ENCODE results near the gene RANGAP1. TPM values are rescaled to one million over a fixed set of nuclear protein-coding genes. Genes with fewer than 3 reads are reported as not detected.

Gene RANGAP1
- total and polyA plus RNA-seq, 5 donors: 26.0 to 38.5 (median 30.2) TPM

- Histone ChIP-seq H3K9me3 (ENCODE audit: control insufficient read depth, low read length) (no peaks in the 10 kb centered on the region), H3K4me3 (ENCODE audit: low read length) (no peak overlapping the region), H3K4me1 (ENCODE audit: control insufficient read depth, insufficient read depth, low read length) (peaks cover 1% of the 10 kb centered on the region), H3K27me3 (ENCODE audit: control insufficient read depth, insufficient read depth) (no peaks in the 10 kb centered on the region), H3K27ac (ENCODE audit: low read length) (no peak overlapping the region)
- DNase-seq: no peak
- WGBS: 72% methylated on average over 6 of the region's 6 CpGs
- intact Hi-C loops (cut with DNase I): no loop called here
- no peak for ATAC-seq
Measured at GRCh38 chr22:41243361-41243760, 42.6 kb downstream of the RANGAP1 start.

- no peak overlapping the region for H3K27ac ChIP-seq (ENCODE audit: low read length)
- WGBS: 93% methylated on average over 18 of the region's 18 CpGs
- H3K4me3 ChIP-seq (ENCODE audit: low read length): no peak overlapping the region
- no peak for ATAC-seq
- intact Hi-C loops (cut with DNase I): no loop called here
- no peaks in the 10 kb centered on the region for H3K27me3 ChIP-seq (ENCODE audit: control insufficient read depth, insufficient read depth)
- H3K9me3 ChIP-seq (ENCODE audit: control insufficient read depth, low read length): no peaks in the 10 kb centered on the region
- DNase-seq: no peak
- H3K4me1 ChIP-seq (ENCODE audit: control insufficient read depth, insufficient read depth, low read length): peaks cover 2% of the 10 kb centered on the region
Measured at GRCh38 chr22:41242396-41243117, 43.4 kb downstream of the RANGAP1 start.

DNA sequence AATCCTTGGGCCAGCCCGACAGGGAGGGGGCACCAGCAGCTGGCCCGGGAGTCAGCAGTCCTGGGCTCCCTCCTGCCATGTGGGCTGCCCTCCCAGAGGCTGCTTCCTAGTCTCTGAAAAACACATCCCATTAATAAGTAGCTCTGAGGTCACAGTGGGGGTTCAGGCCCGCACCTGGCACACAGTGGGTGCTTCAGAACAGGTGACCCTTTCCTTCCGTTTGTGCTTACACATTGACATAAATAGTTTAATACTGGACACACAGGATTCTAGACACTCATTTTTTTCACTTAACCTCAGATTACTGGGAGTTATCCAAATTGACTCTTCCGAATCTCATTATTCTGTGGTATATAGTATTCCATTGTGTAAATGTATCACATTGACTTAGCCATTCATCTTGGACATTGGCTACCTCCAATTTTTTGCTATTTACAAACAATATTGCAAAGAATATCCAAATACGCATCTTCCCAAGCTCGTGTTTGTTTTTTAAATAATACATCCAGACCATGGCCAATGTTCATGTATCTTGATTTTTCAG, 44.8 kb downstream of the RANGAP1 start:
- 92% methylated on average over 7 of the region's 7 CpGs for WGBS
- Histone ChIP-seq H3K4me3 (ENCODE audit: low read length) (no peak overlapping the region), H3K27ac (ENCODE audit: low read length) (no peak overlapping the region), H3K4me1 (ENCODE audit: control insufficient read depth, insufficient read depth, low read length) (peaks cover 2% of the 10 kb centered on the region), H3K9me3 (ENCODE audit: control insufficient read depth, low read length) (no peaks in the 10 kb centered on the region), H3K27me3 (ENCODE audit: control insufficient read depth, insufficient read depth) (no peaks in the 10 kb centered on the region)
- DNase-seq (no peak), ATAC-seq (no peak)
- intact Hi-C loops (cut with DNase I): no loop called here

- 67% methylated on average over 24 of the region's 24 CpGs for WGBS
- Histone ChIP-seq H3K27ac (ENCODE audit: low read length) (no peak within 1 kb of the TSS), H3K4me3 (ENCODE audit: low read length) (no peak within 1 kb of the TSS), H3K4me1 (ENCODE audit: control insufficient read depth, insufficient read depth, low read length) (peaks cover 2% of the 10 kb centered on the region), H3K9me3 (ENCODE audit: control insufficient read depth, low read length) (no peaks in the 10 kb centered on the region), H3K27me3 (ENCODE audit: control insufficient read depth, insufficient read depth) (no peaks in the 10 kb centered on the region)
- intact Hi-C loops (cut with DNase I): no loop called here
- ATAC-seq (peak in 1 of 2 donors; percentile 5), DNase-seq (peak in 2 of 3 donors; percentile 69 to 72)
Measured at GRCh38 chr22:41240377-41241132, 45.4 kb downstream of the RANGAP1 start, which contains the start of gene CHADL. Gene CHADL (minus strand): TSS chr22:41240931. CDS start chr22:41240881, 50 bp downstream.

DNA sequence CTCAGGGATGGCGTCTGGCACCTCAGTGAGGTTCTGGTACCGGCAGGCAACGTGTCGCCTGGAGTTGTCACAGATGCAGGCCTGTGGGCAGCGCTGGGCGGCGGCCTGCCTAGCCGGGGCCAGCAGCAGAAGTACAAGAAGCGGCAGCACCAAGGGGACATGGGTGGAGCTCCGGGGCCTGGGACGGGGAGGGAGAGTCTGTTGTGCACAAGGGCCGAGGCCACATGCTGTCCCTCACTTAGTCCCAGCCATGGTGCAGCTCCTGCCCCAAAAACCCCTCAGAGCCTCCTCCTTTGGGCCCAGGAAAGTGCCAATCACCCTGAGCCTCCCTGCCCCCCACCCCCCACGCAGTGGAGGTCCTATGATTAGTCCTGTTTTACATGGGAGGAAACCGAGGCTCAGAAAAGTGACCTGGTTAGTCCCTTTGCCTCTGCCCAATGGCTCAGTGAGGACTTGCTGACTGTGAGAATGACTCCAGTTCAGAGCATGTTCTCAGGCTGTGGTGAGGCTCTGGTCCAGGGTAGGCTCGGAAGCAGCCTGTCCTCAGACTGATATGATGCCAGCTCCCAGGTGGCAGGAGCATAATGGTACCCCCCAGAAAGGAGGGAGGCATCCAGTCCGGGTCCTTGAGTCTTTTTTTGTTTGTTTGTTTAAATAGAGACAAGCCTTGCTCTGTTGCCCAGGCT, 46.4 kb downstream of the RANGAP1 start:
- ATAC-seq: no peak
- intact Hi-C loops (cut with DNase I): no loop called here
- DNase-seq: peak in 1 of 3 donors; percentile 46
- H3K4me1 ChIP-seq (ENCODE audit: control insufficient read depth, insufficient read depth, low read length): peaks cover 2% of the 10 kb centered on the region
- H3K9me3 ChIP-seq (ENCODE audit: control insufficient read depth, low read length): no peaks in the 10 kb centered on the region
- H3K4me3 ChIP-seq (ENCODE audit: low read length): no peak overlapping the region
- WGBS: 77% methylated on average over 16 of the region's 16 CpGs
- no peak overlapping the region for H3K27ac ChIP-seq (ENCODE audit: low read length)
- H3K27me3 ChIP-seq (ENCODE audit: control insufficient read depth, insufficient read depth): no peaks in the 10 kb centered on the region

DNA sequence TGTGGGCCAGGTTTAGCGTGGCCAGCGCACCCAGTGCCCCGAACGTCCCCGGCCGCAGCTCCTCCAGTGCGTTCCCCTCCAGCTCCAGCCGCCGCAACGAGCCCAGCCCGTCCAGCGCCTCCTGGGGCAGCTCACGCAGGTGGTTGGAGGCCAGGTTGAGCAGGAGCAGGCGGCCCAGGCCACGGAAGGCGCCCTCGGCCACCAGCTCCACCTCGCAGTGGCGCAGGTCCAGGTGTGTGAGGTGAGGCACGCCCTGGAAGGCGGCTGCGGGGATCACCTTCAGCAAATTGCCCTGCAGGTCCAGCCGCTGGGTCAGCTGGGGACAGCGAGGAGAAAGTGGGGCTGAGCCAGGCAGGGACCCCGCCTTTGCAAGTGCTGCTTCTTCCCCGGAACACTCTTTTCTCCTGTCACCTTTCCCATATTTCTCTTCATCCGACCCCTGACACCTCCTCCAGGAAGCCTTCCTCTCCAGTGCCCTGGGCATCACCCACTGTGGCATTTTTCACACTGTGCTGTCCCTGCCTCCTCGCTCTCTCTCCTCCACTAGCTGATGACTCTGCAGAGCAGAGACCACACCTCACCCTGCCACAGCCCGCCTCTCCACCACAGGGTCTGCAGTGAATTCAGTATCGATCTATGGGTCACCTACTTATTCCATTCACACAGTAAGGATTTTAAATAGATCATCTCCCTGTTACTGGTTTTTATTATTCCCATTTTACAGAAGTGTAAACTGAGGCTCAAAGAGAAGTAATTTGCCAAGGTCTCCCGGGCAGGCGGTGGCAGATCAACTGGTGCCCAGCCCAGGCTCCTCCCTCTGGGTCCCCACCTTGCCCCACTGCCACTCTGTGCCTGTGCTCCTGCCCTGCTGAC, 47.2 kb downstream of the RANGAP1 start:
- Histone ChIP-seq H3K4me3 (ENCODE audit: low read length) (no peak overlapping the region), H3K27me3 (ENCODE audit: control insufficient read depth, insufficient read depth) (no peaks in the 10 kb centered on the region), H3K27ac (ENCODE audit: low read length) (no peak overlapping the region), H3K9me3 (ENCODE audit: control insufficient read depth, low read length) (no peaks in the 10 kb centered on the region), H3K4me1 (ENCODE audit: control insufficient read depth, insufficient read depth, low read length) (peaks cover 2% of the 10 kb centered on the region)
- 91% methylated on average over 32 of the region's 32 CpGs for WGBS
- DNase-seq (peak in 1 of 3 donors; percentile 47), ATAC-seq (no peak)
- intact Hi-C loops (cut with DNase I): no loop called here

DNA sequence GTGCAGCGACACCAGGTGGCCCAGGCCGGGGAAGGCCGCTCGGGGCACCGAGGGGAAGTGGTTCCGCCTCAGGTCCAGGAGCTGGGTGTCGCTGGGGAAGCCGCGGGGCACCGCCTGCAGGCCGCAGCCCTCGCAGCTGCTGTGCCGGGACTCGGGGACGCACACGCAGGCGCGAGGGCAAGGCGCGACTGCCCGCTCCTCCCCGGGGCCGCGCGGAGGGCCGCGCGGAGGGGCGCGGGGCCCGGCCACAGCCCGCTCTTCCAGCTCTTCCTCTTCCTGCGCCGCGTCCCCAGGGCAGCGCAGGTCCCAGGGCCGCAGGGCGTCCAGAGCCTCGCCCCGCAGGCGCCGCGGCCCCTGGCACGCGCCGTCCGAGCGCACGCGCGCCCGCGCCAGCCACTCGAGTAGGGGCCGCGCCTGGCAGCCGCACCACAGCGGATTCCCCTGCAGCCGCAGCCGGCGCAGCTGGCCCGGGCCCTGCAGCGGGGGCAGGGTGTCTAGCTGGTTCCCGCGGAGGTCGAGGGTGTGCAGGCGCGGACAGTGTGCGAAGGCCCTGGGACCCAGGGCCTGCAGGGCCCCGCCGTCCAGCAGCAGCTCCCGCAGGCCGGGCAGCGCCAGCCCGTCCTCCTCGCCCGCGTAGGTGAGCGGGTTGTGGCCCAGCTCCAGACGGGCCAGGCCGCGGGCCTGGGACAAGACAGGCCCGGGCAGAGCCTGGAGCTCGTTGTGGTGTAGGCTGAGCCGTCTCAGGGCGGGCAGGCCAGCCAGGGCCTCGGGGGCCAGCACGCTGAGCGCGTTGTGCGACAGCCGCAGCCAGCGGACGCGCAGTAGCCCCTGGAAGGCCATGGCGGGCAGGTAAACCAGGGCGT, 48.0 kb downstream of the RANGAP1 start:
- Histone ChIP-seq H3K4me1 (ENCODE audit: control insufficient read depth, insufficient read depth, low read length) (peaks cover 2% of the 10 kb centered on the region), H3K27ac (ENCODE audit: low read length) (no peak overlapping the region), H3K9me3 (ENCODE audit: control insufficient read depth, low read length) (no peaks in the 10 kb centered on the region), H3K4me3 (ENCODE audit: low read length) (peak overlapping the region; percentile 30), H3K27me3 (ENCODE audit: control insufficient read depth, insufficient read depth) (no peaks in the 10 kb centered on the region)
- ATAC-seq (peak; percentile 63), DNase-seq (peak; percentile 71 to 90 (median 90))
- intact Hi-C loops (cut with DNase I): no loop called here
- 13% methylated on average over 97 of the region's 97 CpGs for WGBS

DNA sequence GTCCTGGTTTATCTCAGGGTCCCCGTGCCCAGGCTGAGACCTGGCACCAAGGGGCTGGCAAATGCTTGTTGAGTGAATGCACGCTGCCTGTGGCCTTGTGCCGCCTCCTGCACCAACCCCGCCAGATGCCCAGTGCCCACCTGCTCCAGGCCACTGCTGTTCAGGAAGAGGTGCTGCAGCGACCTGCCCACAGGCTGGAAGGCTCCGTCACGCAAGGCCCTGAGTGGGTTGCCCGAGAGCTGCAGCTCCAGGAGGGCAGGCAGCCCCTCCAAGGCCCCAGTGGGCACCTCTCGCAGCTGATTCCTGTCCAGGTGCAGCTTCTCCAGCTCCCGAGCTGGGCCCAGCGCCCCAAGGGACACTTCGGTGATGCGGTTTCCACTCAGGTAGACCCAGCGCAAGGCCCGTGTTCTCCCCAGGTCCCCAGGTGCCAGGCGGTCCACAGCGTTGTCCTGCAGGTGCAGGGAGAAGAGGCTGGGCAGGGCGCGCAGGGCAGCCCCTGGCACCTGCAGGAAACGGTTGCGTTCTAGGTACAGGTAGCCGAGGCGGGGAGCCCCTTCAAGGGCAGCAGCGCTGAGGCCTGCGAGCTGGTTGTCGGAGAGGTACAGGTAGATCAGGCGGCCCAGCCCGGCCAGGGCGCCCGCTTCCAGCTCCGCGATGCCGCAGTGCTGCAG, 48.8 kb downstream of the RANGAP1 start:
- Histone ChIP-seq H3K4me1 (ENCODE audit: control insufficient read depth, insufficient read depth, low read length) (peaks cover 2% of the 10 kb centered on the region), H3K27me3 (ENCODE audit: control insufficient read depth, insufficient read depth) (no peaks in the 10 kb centered on the region), H3K9me3 (ENCODE audit: control insufficient read depth, low read length) (no peaks in the 10 kb centered on the region), H3K27ac (ENCODE audit: low read length) (no peak overlapping the region), H3K4me3 (ENCODE audit: low read length) (peak overlapping the region; percentile 30)
- DNase-seq: peak in 2 of 3 donors; percentile 51 to 60
- intact Hi-C loops (cut with DNase I): no loop called here
- ATAC-seq: no peak
- WGBS: 62% methylated on average over 33 of the region's 33 CpGs

All from right cardiac atrium (tissue), 5 donors.